Common myeloid progenitor, CD34-positive (primary cell): ENCODE data around the gene AP2M1.

Experiments used
- CTCF ChIA-PET: fragments of 350-600 bp; sonication (Branson Sonifier 250); formaldehyde crosslinking; loops from one replicate; lab custom pipeline; 2021; ENCODE audit warnings: antibody characterized with exemption; lab: Charles Lee
- POLR2A ChIA-PET: fragments of 350-600 bp; sonication (Branson Sonifier 250); formaldehyde crosslinking; loops from one replicate; lab custom pipeline; 2021; ENCODE audit warnings: antibody characterized with exemption; lab: Charles Lee
- DNase-seq, 3 donors: peaks; one replicate each; pipeline versions ENCODE4 v3.0.0 to v3.0.0-alpha.2; 2013
- H3K27ac ChIP-seq, 2 experiments: 1 replicate in 1 of 2; 2 replicates in 1 of 2; pipeline ENCODE4 v1.7.0; 2013; ENCODE audit warnings: inconsistent platforms in 2 of 2, low read length in 2 of 2, mild to moderate bottlenecking in 2 of 2, low read depth in 1 of 2, moderate library complexity in 1 of 2; ENCODE audit not compliant: severe bottlenecking in 2 of 2, insufficient read depth in 1 of 2, poor library complexity in 1 of 2
- H3K27me3 ChIP-seq, 5 experiments: replicated peaks in 2 of 5; 1 replicate in 3 of 5; 2 replicates in 2 of 5; pipeline versions ENCODE4 v1.6.1 to v1.7.0; 2013; ENCODE audit warnings: low read length in 4 of 5, mild to moderate bottlenecking in 2 of 5, moderate library complexity in 2 of 5, inconsistent platforms in 1 of 5; ENCODE audit not compliant: insufficient read depth in 5 of 5, control insufficient read depth in 4 of 5
- H3K36me3 ChIP-seq, 4 experiments: 1 replicate in 2 of 4; 2 replicates in 2 of 4; pipeline versions ENCODE4 v1.6.1 to v1.7.0; 2013; ENCODE audit warnings: low read length in 3 of 4, control low read depth in 1 of 4, mild to moderate bottlenecking in 1 of 4; ENCODE audit not compliant: control insufficient read depth in 4 of 4, insufficient read depth in 4 of 4
- H3K4me1 ChIP-seq, 4 experiments: 1 replicate in 3 of 4; 2 replicates in 1 of 4; pipeline versions ENCODE4 v1.6.1 to v1.7.1; 2013; ENCODE audit warnings: low read length in 3 of 4, mild to moderate bottlenecking in 3 of 4, control low read depth in 1 of 4, inconsistent platforms in 1 of 4, moderate library complexity in 1 of 4; ENCODE audit not compliant: control insufficient read depth in 4 of 4, insufficient read depth in 4 of 4; ENCODE audit errors: control extremely low read depth in 1 of 4
- H3K4me3 ChIP-seq, 7 experiments: 1 replicate in 4 of 7; 2 replicates in 3 of 7; pipeline versions ENCODE4 v1.5.1 to v1.7.0; 2013; ENCODE audit warnings: mild to moderate bottlenecking in 7 of 7, low read length in 6 of 7, moderate library complexity in 6 of 7, inconsistent platforms in 2 of 7, low read depth in 2 of 7, control low read depth in 1 of 7; ENCODE audit not compliant: insufficient read depth in 4 of 7, control insufficient read depth in 1 of 7; ENCODE audit errors: extremely low read depth in 1 of 7
- H3K9me3 ChIP-seq, 5 experiments: 1 replicate in 4 of 5; 2 replicates in 1 of 5; pipeline versions ENCODE4 v1.6.1 to v1.7.1; 2013; ENCODE audit warnings: low read length in 4 of 5, mild to moderate bottlenecking in 2 of 5, inconsistent platforms in 1 of 5, low read depth in 1 of 5, moderate library complexity in 1 of 5; ENCODE audit not compliant: control insufficient read depth in 4 of 5, insufficient read depth in 2 of 5; ENCODE audit errors: control extremely low read depth in 1 of 5
- WGBS: methylation state at CpG from one replicate; pipeline ENCODE4 v1.1.5; 2013; ENCODE audit not compliant: insufficient coverage; 5-methylcytosine and 5-hydroxymethylcytosine counted together

The AP2M1 gene

DNA sequence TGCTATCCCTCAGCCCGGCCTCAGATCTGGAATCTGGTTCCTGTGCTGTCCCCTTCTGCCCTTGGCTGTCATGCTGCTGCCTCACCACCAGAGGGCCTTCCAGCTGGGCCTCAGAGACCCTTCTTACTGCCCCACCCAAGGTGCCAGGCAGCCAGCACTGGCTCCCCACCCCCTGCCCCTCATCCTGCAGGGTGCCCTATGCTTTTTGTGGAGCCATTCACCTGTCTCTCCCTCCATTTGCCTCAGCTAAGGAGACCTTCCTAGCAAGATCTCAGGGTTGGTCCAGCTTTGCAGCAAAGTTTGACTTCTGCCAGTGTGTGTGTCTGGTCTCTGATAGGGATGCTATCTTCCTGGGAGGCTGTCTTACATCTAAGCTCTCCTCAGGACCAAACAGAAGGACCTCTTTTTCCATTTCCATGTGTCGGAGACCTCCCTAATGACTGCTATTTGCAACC, 52.9 kb downstream of the AP2M1 start:
- no peak overlapping the region for H3K27ac ChIP-seq
- H3K36me3 ChIP-seq: no peaks in the 10 kb centered on the region
- 0% methylated on average over 1 of the region's 2 CpGs for WGBS
- ChIA-PET POLR2A (interaction anchor here (1.8 kb wide), 1 partner anchor 11 kb away, joined by 7 read pairs; no protein-coding TSS in a partner anchor), CTCF (interaction anchor here (0.6 to 7.5 kb wide), 32 partner anchors 10 to 337 kb away, joined by 3 to 79 read pairs (median 6); partner anchors contain the start of genes ABCF3, ALG3, EEF1AKMT4 and EIF2B5)
- peaks cover 0 to 27% (median 19%) of the 10 kb centered on the region in 4 experiments for H3K4me1 ChIP-seq
- DNase-seq: peak; percentile 60 to 66 (median 60)
- peaks cover 14 to 55% (median 21%) of the 10 kb centered on the region in 5 experiments for H3K27me3 ChIP-seq
- no peak overlapping the region for H3K4me3 ChIP-seq
- no peaks in the 10 kb centered on the region for H3K9me3 ChIP-seq

DNA sequence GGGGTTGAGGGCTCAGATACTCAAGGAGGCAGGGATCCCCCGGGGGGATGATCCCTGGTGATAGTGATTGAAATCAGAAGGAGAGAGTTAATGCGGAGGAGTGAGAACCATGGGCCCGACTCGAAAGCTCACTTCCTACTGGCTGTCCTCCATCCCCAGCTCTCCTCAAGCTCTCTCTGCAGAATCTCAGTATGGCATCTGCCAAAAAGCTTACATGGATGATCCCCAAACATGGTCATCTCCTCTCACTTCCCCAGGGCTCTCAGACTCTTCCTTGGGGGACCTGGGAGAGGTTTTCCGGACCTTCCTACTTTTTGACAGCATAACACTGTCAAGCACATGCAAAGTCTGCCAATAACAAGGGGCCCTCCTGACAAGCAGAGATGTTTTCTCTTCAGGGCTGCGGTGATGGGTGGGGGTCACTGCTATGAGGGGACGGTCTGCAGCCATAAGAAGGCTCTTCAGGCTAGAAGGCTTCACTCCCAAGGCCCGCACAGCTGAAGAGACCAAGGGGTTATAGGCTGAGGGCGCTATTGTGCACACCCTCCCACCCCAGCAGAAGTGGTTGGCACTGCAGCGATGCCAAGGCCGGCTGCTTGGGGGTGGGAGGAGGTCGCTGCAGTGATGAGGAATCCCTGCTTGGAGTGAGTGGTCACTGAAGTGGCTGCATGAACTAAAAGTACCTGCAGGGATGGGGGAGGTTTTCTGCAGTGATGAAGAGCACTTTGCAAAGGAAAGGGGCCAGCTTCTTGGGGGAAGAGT, 53.9 kb downstream of the AP2M1 start:
- no peaks in the 10 kb centered on the region for H3K36me3 ChIP-seq
- 63% methylated on average over 7 of the region's 12 CpGs for WGBS
- H3K27me3 ChIP-seq: peaks cover 14 to 66% (median 28%) of the 10 kb centered on the region in 5 experiments
- POLR2A ChIA-PET: no interaction called here
- peaks cover 0 to 27% (median 19%) of the 10 kb centered on the region in 4 experiments for H3K4me1 ChIP-seq
- DNase-seq: peak in 1 of 3 donors; percentile 21
- H3K27ac ChIP-seq: no peak overlapping the region
- CTCF ChIA-PET: interaction anchor here (0.7 to 7.5 kb wide), 23 partner anchors 9 to 332 kb away, joined by 3 to 79 read pairs (median 8); partner anchors contain the start of genes ABCF3, EEF1AKMT4, EIF2B5 and PSMD2
- H3K4me3 ChIP-seq: peak overlapping the region in 3 of 7 experiments; percentile 61 to 76 (median 62)
- no peaks in the 10 kb centered on the region for H3K9me3 ChIP-seq

GRCh38 chr3:184229394-184230080, 54.9 kb downstream of the AP2M1 start, which contains the start of gene VWA5B2:
Gene VWA5B2, plus strand, starts transcription at chr3:184229585. Its CDS starts 944 bp downstream, at chr3:184230529.
- H3K4me3 ChIP-seq: peak within 1 kb of the TSS; percentile 19 to 76 (median 49)
- ChIA-PET POLR2A (interaction anchor here (1.2 kb wide), 1 partner anchor 11 kb away, joined by 4 read pairs; no protein-coding TSS in a partner anchor), CTCF (interaction anchor here (1.2 to 7.5 kb wide), 3 partner anchors 13 to 334 kb away, joined by 4 to 79 read pairs (median 70); partner anchors contain the start of gene EEF1AKMT4)
- H3K27me3 ChIP-seq: peaks cover 14 to 71% (median 28%) of the 10 kb centered on the region in 5 experiments
- H3K4me1 ChIP-seq: peaks cover 0 to 27% (median 19%) of the 10 kb centered on the region in 4 experiments
- no peak within 1 kb of the TSS for H3K27ac ChIP-seq
- no peaks in the 10 kb centered on the region for H3K9me3 ChIP-seq
- no peaks in the 10 kb centered on the region for H3K36me3 ChIP-seq
- DNase-seq: peak; percentile 75 to 87 (median 85)
- WGBS: 0% methylated on average over 46 of the region's 66 CpGs

- Histone ChIP-seq H3K9me3 (no peaks in the 10 kb centered on the region), H3K27ac (no peak overlapping the region), H3K36me3 (no peaks in the 10 kb centered on the region), H3K4me3 (peak overlapping the region in 6 of 7 experiments; percentile 19 to 76 (median 55)), H3K4me1 (peaks cover 0 to 27% (median 19%) of the 10 kb centered on the region in 4 experiments), H3K27me3 (peaks cover 14 to 71% (median 28%) of the 10 kb centered on the region in 5 experiments)
- ChIA-PET CTCF (interaction anchor here (1.2 to 7.5 kb wide), 3 partner anchors 12 to 334 kb away, joined by 4 to 79 read pairs (median 70); partner anchors contain the start of gene EEF1AKMT4), POLR2A (interaction anchor here (1.2 kb wide), 1 partner anchor 10 kb away, joined by 4 read pairs; no protein-coding TSS in a partner anchor)
- under 1% methylated on average over 46 of the region's 61 CpGs for WGBS
- DNase-seq: peak in 2 of 3 donors; percentile 58 to 78
Observed at GRCh38 chr3:184230081-184230602, 55.5 kb downstream of the AP2M1 start.

DNA sequence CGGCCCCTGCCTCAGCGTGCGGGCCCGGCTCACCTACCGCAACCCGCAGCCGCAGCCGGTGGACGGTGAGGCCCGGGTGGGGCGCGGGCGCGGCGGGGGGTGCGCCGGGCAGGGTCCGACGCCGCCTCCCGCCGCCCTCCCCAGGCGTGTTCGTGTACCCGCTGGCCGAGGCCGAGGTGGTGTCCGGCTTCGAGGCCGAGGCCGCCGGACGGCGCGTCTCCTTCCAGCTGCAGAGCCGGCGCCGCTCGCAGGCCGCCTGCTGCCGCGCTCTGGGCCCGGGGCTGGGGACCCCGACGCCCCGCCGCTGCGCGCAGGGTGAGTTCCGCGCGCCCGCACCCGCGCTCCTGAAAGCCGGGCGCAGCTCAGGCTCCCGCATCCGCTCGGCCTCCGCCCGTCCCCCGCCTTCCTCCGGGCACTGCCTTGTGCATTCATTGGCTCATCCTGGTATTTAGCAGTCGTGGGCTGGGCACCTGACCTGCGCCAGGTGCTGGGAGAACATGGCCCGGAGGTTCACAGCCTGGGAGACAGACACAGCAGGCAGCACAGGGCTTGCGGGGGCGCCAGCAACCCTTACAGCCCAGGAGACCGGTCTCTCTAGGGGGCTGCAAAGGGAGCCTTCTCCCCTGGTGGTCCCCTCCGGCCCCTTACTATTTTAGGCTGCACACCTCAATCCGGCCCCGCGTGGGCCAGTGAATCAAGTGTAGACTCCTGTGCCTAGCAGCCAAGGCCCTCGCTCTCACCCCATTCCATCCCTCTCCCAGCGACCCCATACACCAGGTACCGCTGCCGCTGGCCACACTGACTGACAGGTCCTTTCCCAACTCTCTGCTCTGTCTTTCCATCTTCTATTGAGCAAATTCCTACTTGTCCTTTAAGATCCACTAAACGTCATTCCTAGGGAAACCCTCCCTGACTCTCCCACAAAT, 56.2 kb downstream of the AP2M1 start:
- ChIA-PET CTCF (interaction anchor here (1.2 to 7.5 kb wide), 6 partner anchors 10 to 335 kb away, joined by 3 to 79 read pairs (median 8); partner anchors contain the start of gene EEF1AKMT4), POLR2A (no interaction called here)
- Histone ChIP-seq H3K36me3 (no peaks in the 10 kb centered on the region), H3K27me3 (peaks cover 14 to 68% (median 28%) of the 10 kb centered on the region in 5 experiments), H3K9me3 (no peaks in the 10 kb centered on the region), H3K4me3 (peak overlapping the region in 3 of 7 experiments; percentile 61 to 76 (median 62)), H3K4me1 (peaks cover 0 to 27% (median 19%) of the 10 kb centered on the region in 4 experiments), H3K27ac (no peak overlapping the region)
- peak in 1 of 3 donors; percentile 8 for DNase-seq
- 6% methylated on average over 72 of the region's 79 CpGs for WGBS
